ENCODE data around the gene SERPINB12.

DNA sequence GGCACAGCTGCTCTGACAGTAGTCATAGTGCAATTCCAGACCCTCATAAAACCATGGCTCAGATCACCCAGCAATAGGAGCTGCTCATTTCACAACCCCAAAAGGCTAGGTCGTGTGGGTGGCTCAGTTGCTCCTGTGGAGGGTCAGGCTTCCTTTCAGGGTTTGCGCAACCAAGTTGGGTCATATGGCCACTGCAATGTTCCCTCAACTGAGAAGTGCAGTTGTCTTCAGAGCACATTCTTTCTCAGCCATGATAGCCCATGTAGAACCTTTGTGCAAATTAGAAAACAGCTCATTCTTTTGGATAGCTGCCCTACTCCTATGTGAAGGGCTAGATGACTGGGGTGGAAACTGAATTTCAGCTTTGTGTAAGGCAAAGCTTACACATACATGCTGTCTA is 48.2 kb downstream of the SERPINB12 start:
- TF ChIP-seq, protein P1, sequence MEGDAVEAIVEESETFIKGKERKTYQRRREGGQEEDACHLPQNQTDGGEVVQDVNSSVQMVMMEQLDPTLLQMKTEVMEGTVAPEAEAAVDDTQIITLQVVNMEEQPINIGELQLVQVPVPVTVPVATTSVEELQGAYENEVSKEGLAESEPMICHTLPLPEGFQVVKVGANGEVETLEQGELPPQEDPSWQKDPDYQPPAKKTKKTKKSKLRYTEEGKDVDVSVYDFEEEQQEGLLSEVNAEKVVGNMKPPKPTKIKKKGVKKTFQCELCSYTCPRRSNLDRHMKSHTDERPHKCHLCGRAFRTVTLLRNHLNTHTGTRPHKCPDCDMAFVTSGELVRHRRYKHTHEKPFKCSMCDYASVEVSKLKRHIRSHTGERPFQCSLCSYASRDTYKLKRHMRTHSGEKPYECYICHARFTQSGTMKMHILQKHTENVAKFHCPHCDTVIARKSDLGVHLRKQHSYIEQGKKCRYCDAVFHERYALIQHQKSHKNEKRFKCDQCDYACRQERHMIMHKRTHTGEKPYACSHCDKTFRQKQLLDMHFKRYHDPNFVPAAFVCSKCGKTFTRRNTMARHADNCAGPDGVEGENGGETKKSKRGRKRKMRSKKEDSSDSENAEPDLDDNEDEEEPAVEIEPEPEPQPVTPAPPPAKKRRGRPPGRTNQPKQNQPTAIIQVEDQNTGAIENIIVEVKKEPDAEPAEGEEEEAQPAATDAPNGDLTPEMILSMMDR (IDR thresholded peaks at IDR 0.05): no peak
- TF ChIP-seq EZH2 (IDR thresholded peaks at IDR 0.05) (no peak), EZH2phosphoT487 (IDR thresholded peaks at IDR 0.05) (no peak)

All from neural progenitor cell (in vitro differentiated cells).